ENCODE results near the gene GNL2.

GNL2 gene

DNA sequence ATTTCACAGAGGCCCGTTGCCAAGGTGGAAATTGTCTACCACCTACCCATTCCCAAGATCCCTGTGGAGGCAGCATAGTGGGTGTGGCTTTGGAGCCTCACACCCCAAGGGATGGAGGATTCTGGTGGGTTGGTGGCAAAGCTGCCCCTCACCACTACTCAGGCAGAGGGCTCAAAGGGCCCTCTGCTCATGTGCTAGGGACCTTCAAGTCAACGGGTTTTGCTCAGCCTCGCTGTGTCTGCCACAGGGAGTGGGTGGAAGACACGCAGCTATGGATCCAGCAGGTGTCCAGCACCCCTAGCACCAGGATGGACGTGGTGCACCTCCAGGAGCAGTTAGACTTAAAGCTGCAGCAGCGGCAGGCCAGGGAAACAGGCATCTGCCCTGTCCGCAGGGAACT lies 36.7 kb downstream of the GNL2 start:
- TF ChIP-seq, protein P1, sequence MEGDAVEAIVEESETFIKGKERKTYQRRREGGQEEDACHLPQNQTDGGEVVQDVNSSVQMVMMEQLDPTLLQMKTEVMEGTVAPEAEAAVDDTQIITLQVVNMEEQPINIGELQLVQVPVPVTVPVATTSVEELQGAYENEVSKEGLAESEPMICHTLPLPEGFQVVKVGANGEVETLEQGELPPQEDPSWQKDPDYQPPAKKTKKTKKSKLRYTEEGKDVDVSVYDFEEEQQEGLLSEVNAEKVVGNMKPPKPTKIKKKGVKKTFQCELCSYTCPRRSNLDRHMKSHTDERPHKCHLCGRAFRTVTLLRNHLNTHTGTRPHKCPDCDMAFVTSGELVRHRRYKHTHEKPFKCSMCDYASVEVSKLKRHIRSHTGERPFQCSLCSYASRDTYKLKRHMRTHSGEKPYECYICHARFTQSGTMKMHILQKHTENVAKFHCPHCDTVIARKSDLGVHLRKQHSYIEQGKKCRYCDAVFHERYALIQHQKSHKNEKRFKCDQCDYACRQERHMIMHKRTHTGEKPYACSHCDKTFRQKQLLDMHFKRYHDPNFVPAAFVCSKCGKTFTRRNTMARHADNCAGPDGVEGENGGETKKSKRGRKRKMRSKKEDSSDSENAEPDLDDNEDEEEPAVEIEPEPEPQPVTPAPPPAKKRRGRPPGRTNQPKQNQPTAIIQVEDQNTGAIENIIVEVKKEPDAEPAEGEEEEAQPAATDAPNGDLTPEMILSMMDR (IDR thresholded peaks at IDR 0.05; ENCODE audit: low read depth, low read length) = no peak

DNA sequence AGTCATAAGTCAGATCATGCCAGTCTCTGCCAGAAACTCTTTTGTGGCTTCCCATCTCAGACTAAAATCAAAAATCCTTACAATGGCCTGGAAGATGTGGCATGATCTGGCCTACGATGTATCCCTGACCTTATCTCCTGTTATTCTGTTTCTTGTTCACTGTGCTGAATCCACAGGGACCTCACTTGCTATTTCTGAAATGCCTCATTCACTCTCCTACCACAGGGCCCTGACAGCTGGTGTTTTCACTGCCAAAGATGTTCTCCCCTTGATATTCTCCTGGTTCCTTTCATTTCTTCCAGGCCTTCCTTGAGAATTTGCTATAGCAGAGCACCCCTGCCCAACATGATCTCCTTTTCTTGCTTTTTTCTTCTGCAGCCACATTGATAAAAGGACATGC lies 37.3 kb downstream of the GNL2 start:
- no peak for DNase-seq (ENCODE audit: extremely low read depth, low read depth)
- TF ChIP-seq, protein P1 (IDR thresholded peaks at IDR 0.05; ENCODE audit: low read depth, low read length) = no peak

More for the DNA sequence above, 36.7 kb downstream of the GNL2 start:
- DNase-seq (ENCODE audit: extremely low read depth, low read depth) = no peak

DNA sequence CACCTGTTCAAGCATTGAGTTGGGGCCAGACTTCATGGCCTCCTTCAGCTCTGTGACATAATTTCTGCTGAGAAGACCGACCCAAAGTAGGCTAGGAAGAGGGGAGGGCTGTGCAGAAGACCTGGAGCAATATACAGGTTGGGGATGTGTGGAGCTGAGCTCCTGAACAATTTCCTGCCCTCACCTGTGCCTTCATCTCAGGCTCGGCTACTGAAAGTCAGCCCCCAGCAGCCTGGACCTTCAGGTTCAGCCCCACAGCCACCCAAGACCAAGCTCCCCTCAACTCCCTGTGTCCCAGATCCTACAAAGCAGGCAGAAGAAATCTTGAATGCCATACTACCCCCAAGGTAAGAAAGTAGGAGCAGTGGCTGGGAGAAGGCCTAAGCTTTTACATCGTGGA lies 38.3 kb downstream of the GNL2 start:
- TF ChIP-seq, protein P1 (IDR thresholded peaks at IDR 0.05; ENCODE audit: low read depth, low read length) = no peak
- no peak for DNase-seq (ENCODE audit: extremely low read depth, low read depth)

DNA sequence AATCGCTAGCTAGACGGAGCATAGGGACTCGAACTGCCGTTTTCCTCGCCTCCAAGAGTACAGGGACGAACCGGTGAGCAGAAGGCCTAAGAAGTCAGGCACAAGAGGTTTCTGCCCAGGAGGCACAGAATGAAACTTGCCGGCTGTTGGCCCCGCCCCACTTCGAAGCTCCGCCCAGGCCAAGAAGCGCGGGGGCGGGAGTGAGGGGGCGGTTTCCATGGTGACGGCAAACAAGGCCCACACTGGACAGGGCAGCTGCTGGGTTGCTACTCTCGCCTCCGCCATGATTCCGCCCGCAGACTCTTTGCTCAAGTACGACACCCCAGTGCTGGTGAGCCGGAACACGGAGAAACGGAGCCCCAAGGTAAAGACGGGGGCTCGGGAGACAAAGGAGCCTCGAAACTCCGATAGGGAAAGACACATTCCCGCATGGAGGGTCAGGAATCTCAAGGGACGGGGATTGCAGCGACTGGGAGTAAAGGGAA lies 39.0 kb downstream of the GNL2 start, which contains the start of gene DNALI1:
Gene DNALI1, plus strand, starts transcription at position 229 of the 485 bp plus-strand sequence. Its CDS starts 55 bp downstream, at position 284.
- TF ChIP-seq, protein P1 (IDR thresholded peaks at IDR 0.05; ENCODE audit: low read depth, low read length) = no peak
- DNase-seq (ENCODE audit: extremely low read depth, low read depth) = peak; percentile 67

DNA sequence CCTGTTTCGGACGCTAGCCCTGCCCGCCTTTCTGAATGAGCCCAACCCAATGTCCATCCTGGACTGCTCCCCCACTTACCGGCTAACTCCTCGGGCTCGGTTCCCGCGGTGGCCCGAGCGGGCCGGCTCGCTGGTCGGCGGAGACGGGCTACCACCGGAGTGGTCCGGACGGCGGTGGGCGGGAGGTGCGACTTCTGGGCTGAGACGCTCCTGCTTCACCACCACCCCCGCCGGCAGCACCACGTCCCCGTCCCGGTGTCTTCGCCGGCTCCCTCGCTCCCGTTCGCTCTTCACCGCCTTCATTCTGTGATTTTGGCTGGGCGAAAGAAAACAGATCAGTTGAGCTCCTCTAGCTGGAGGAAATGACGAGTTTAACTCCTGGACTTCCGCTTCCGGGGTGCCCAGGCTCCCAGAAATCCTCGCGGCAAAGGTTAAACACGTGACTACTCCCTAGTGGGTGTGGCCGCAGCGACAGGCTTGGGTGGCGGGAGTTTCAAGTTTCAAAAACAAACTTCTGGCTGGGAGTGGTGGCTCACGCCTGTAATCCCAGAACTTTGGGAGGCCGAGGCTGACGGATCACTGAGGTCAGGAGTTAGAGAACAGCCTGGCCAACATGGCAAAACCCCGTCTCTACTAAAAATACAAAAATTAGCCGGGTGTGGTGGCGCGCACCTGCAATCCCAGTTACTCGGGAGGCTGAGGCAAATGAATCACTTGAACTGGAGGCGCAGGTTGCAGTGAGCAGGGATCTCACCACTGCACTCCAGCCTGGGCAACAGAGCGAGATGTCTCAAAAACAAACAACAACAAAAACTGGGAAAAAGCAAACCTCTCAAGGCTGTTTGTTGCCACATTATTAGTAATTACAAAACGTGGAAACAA lies 41.6 kb downstream of the GNL2 start, which contains the start of gene SNIP1:
Gene SNIP1, minus strand, starts transcription at position 367 of the 882 bp plus-strand sequence. Its CDS starts 64 bp downstream, at position 303.
- TF ChIP-seq, protein P1 (IDR thresholded peaks at IDR 0.05; ENCODE audit: low read depth, low read length) = no peak
- peak; percentile 73 for DNase-seq (ENCODE audit: extremely low read depth, low read depth)

DNA sequence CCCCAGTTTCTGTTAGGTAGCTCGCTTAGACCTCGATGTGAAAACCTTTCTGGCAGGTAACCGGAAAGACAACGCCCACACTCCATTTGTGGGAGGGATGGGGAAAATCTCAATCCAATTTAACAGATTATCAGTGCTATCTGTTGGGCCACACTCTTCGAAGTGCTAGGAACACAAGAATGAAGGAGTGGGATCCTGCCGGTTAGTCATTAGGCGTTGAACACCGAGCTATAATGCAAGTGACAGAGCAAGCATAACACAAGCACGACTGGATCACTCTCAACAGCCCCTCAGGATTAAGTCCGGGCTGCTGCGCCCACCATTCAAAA lies 42.2 kb downstream of the GNL2 start:
- no peak for DNase-seq (ENCODE audit: extremely low read depth, low read depth)

DNA sequence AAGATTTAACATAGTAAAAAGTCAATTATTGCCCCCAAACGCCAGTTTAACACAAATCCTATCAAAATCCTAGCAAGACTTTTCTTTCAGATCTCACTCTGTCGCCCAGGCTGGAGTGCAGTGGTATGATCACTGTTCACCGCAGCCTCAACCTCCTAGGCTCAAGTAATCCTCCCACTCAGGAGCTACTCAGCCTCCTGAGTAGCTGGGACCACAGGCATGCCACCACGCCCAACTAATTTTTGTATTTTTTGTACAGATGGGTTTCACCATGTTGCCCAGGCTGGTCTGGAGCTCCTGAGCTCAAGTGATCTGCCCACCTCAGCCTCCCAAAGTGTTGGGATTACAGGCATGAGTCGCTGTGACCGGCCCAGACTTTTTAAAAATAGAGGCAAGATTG lies 46.4 kb downstream of the GNL2 start:
- TF ChIP-seq, protein P1 (IDR thresholded peaks at IDR 0.05; ENCODE audit: low read depth, low read length) = no peak
- no peak for DNase-seq (ENCODE audit: extremely low read depth, low read depth)

More for the DNA sequence above, 42.2 kb downstream of the GNL2 start:
- TF ChIP-seq, protein P1 (IDR thresholded peaks at IDR 0.05; ENCODE audit: low read depth, low read length) = no peak

Measured in AG09319 (cell line).